GM19463 (cell line): ENCODE measurements around the gene PTHLH.

ENCODE experiments used
- ATAC-seq: cut with Tn5 transposase; IDR thresholded peaks from one replicate; pipeline ENCODE4 v1.9.1; 2021; ENCODE audit warnings: mild to moderate bottlenecking, moderate library complexity; ENCODE audit not compliant: unreplicated experiment

The PTHLH gene

GRCh38 chr12:27972721-27973120 is at the start of gene PTHLH:
PTHLH (minus strand) TSS chr12:27972733; CDS start chr12:27969494, 3,239 bp downstream.
- ATAC-seq: no peak

DNA sequence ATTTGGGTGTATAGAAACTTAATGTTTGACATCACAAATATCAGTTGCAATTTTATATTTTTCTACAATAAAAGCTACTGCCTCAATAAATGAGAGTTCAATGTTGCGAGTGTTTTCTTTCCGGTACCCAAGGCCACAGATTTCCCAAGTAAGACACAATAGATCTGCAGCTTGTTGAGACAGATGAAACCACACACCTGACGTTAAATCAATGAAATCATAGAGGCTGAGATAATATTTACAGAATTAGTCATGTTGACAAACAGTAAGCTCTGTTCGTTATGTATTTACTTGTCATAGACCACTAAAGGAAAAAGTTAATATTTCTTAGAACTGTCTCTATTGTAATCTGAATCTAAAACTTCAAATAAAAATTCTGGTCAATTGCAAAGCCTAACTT is 49.2 kb upstream of the PTHLH start:
- no peak for ATAC-seq

- ATAC-seq: no peak
Observed at GRCh38 chr12:28017873-28018255, 45.3 kb upstream of the PTHLH start.

- no peak for ATAC-seq
Observed at GRCh38 chr12:28017126-28017872, 44.8 kb upstream of the PTHLH start.

GRCh38 chr12:28015165-28015564 is 42.6 kb upstream of the PTHLH start:
- no peak for ATAC-seq

- ATAC-seq: no peak
Observed at GRCh38 chr12:28014196-28014595, 41.7 kb upstream of the PTHLH start.

DNA sequence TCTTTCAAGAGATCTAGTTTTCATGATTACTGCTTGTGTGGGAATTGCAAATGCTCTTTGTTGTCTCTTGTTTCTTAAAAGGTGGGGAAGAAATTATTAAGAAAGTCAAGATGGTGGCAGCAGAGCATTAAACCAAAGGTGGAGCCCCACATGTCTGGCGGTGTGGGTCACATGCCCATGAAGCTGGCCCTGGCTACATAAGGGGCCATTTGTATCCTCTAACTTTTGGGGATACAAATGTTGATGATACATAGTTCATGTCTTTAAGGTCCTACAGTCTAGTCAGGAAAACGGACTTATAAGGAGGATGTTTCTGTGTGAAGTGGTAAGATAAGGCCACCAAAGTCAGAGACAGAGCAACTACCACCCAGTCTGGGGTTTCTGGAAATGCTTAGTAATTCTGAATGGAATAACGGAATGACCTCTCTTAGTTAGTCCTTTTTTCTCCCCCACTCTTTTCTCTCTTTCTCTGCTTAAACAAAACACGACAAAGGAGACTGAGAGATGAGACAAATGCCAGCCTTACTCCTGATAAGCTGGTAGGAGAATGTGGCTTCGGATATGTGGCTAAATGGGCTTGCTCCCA is 39.9 kb upstream of the PTHLH start:
- ATAC-seq: no peak

- no peak for ATAC-seq
Observed at GRCh38 chr12:28010036-28010435, 37.5 kb upstream of the PTHLH start.

DNA sequence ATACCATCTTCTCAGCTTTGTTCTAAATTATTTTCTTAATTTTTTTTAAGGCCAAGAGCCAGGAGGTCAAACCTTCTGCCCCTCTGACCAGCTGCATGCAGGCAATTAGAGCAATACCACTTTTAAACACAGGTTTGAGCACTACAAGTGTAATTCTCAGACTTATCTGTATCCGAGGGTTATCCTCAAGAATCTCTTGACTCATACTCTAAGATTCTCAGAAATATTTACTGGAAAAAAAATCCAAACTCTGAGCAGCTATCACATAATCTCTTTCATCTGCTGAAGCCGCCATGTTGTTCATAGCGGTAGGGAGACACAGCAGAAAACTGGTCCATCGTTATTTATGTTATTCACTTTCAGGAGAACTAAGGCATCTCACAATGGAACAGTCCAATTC is 27.4 kb upstream of the PTHLH start:
- no peak for ATAC-seq

DNA sequence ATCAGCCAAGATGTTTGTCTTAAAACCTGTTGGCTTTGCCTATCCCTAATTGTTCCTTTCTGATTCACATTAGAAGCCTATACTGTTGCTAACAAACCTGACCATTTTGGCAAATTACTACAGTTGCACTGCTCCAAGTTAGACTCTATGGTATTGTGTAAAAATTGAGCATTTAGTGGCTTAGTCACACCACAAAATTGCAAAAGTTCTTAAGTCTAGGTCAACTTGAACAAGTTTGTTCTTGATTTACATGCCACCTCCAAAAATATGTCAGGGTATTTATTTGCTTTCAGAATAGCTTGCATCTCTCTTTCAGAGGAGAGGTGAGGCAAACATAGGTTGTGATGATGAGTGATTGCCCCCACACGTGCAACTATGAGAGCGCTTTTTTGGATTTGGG is 27.0 kb upstream of the PTHLH start:
- ATAC-seq: no peak

DNA sequence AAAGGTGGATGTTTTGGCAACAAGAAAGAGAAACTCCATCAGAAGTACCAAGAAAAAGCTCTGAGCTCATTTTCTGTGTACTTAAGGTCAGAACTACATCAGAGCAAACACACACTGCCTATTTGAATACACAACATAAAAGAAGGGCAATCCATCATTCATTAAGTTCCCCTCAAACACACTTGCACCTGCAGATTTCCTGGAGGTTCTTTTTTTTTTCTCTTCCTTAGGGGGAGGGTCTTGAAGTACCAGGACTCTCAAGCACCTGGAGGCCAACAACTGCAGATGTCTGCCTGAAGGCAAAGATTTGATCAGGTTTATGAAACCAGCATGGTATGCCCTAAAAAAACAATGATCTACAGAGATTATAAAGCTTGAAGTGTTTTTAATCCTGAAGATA is 26.1 kb upstream of the PTHLH start:
- ATAC-seq: no peak

DNA sequence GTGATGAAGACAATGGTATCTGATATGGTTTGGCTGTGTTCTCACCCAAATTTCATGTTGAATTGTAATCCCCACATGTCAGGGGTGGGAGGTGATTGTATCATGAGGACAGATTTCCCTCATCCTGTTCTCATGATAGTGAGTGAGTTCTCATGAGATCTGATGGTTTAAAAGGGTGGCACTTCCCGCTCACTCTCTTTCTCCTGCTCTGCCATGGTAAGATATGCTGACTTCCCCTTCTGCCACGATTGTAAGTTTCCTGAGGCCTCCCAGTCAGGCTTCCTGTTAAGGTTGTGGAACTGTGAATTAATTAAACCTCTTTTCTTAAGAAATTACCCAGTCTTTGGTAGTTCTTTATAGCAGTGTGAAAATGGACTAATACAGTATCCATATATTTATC is 25.6 kb upstream of the PTHLH start:
- ATAC-seq: no peak

DNA sequence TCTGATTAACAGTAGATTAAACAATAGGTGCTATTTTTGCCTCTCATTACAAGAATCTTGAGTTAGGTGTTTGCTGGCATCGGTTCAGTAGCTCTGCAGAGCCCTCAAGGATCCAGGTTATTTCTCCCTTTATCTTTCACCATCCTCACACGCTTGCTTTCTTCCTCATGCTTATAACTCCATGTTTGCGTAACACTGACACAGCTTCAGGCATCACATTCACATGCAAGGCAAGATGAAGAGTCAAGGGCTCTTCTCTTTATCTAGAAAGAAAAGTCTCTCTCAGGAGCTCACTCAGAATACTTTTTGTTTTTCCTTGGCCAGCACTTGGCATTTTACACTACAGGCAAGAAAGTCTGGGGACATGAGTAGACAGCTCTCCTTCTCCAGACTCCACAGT is 24.2 kb upstream of the PTHLH start:
- ATAC-seq: no peak

- no peak for ATAC-seq
Observed at GRCh38 chr12:27995406-27995805, 22.9 kb upstream of the PTHLH start.

GRCh38 chr12:27988594-27989233 is 16.2 kb upstream of the PTHLH start:
- ATAC-seq: no peak

DNA sequence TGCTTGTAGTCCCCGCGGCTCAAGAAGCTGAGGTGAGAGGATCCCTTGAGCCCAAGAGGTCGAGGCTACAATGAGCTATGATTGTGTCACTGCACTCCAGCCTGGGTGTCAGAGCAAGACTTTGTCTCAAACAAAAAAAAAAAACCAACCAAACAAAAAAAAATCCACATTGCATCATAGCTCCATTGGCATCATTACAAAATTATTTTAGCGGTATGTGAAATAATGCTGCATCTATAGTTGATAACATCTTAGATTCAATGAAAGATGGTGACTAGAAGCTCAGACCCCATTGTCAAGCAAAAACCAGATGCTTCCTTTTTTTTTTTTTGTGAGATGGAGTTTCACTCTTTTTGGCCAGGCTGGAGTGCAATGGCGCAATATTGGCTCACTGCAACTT is 14.8 kb upstream of the PTHLH start:
- ATAC-seq: no peak

DNA sequence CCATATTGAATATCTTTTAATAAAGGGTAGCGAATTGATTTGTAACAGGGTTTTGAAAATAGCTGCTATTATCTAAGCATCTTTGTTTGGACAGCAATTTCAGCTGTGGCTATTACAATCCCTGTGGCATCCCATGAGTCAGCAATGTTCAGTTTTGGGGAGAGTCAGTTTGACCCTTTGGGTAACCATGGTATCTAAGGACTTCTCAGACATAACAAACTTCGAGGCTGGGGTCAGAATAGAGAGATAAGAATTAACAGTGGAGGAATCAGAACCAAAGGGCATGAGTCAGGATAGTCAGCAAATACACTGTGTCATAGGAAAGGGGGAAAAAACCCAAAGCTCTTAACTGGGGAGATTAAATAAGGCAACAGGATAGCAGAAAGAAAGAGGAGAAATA is 11.7 kb upstream of the PTHLH start:
- ATAC-seq: no peak

DNA sequence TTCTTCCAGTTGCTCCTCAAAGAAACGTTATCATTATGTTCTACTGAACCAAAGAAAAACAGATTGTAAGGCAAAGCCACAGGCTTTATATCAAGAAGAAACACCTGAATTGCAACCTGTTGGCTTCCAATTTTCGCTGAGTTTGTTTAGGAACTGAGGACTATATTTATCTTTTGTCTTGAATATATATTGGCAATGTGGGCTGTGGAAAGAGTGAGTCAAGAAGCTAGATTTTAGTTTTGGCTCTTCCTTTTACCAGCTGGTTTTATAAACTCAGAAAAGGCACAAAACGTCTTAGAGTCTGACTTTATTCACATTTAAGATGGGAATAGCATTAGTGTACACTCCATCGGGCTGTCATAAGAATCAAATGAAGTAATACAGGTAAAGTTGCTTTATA is 10.4 kb upstream of the PTHLH start:
- ATAC-seq: no peak

DNA sequence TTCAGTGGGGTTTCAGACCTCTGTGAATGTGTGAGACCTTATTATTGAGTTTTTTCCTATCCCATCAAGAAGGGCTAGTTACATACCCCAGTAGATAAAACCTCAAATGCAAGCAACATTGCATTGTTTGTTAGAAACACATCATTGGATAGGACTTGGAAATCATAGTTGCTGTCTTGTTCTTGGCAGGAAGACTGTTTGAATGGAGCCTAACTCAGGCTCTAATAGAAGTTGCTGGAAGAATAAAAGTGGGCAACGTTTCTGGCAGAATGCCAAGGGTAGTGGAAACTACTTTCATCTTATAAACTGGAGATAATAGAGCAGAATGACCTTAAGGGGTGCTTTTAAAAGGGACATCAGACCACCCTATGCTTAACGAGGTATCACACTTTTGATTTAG is 9.9 kb upstream of the PTHLH start:
- no peak for ATAC-seq

GRCh38 chr12:27981874-27982273 is 9.3 kb upstream of the PTHLH start:
- ATAC-seq: no peak

DNA sequence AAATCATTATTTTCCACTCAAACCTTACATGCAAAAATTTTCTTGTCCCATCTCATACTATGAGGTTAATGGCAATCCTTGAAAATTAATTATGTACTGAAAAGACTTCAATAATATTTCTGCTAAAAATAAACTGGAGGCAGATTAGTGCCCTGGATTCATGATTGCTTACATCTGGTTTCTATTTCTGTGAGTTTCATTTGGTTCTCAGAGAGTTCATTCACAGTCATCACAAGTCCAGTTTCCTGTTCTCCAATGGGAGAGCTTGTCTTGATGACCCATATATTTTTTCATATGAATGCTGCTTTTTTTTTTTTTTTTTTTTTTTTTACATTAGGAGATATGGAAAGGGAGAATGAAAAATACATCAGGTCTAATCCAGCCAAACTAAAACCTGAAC is 6.6 kb upstream of the PTHLH start:
- no peak for ATAC-seq
